ENCODE data around the gene WNK4.

WNK4 gene

GRCh38 chr17:42841975-42842685 lies 61.7 kb downstream of the WNK4 start:
- DNase-seq, result no peak

GRCh38 chr17:42843358-42843934 lies 63.0 kb downstream of the WNK4 start:
- peak; percentile 63 for DNase-seq

GRCh38 chr17:42844271-42844670 lies 63.9 kb downstream of the WNK4 start, which contains the start of gene AOC2:
Gene AOC2, plus strand, starts transcription at chr17:42844580. Its CDS starts 47 bp downstream, at chr17:42844627.
- no peak for DNase-seq

GRCh38 chr17:42844761-42845555 lies 64.5 kb downstream of the WNK4 start:
- no peak for DNase-seq

- no peak for DNase-seq
Observed at GRCh38 chr17:42845556-42845917, 65.1 kb downstream of the WNK4 start.

GRCh38 chr17:42845918-42846593 lies 65.6 kb downstream of the WNK4 start:
- DNase-seq, result no peak

Measured in NCI-H510A treated with DMSO at 0.1 percent for 48 hours (cell line).